22Rv1 (cell line): ENCODE measurements around the gene UVRAG.

Experiments used
- CTCF ChIP-seq: fragments of 450-650 bp; IDR thresholded peaks from 2 replicates; pipeline ENCODE4 v1.5.1; 2017; ENCODE audit warnings: mild to moderate bottlenecking
- ZFX ChIP-seq: fragments of 450-650 bp; IDR thresholded peaks from 2 replicates; pipeline ENCODE4 v1.6.1; 2017; ENCODE audit warnings: antibody characterized with exemption, borderline replicate concordance

- TF ChIP-seq CTCF (no peak), ZFX (no peak)
Measured at GRCh38 chr11:75920848-75921247, 105.8 kb downstream of the UVRAG start.
